Esophagus squamous epithelium (tissue), 5 donors: ENCODE measurements around the gene ACTL7A. TPM values are rescaled to one million over a fixed set of nuclear protein-coding genes. Genes with fewer than 3 reads are reported as not detected.

Source experiments
- DNase-seq: peaks from one replicate; lab custom pipeline; 2025; lab: John Stamatoyannopoulos, UW
- H3K27ac ChIP-seq, 4 donors: fragments of 200-600 bp; sonication (generic); one replicate each; pipeline ENCODE4 v1.5.1; 2016 to 2019; ENCODE audit warnings: mild to moderate bottlenecking in 1 of 4
- H3K27me3 ChIP-seq, 4 donors: fragments of 200-600 bp; sonication (generic); 1 replicate in 3 of 4; 2 replicates in 1 of 4; pipeline versions ENCODE4 v1.5.1 to v1.6.0; 2017 to 2021; ENCODE audit warnings: antibody characterized with exemption in 1 of 4
- H3K36me3 ChIP-seq, 3 donors: fragments of 200-600 bp; sonication (generic); one replicate each; pipeline ENCODE4 v1.5.1; 2016 to 2019
- H3K4me1 ChIP-seq, 3 donors: fragments of 200-600 bp; sonication (generic); one replicate each; pipeline ENCODE4 v1.5.1; 2017 to 2019
- H3K4me3 ChIP-seq, 4 donors: fragments of 200-600 bp; sonication (generic); 1 replicate in 3 of 4; 2 replicates in 1 of 4; pipeline ENCODE4 v1.5.1; 2016 to 2019; ENCODE audit warnings: mild to moderate bottlenecking in 2 of 4, moderate library complexity in 1 of 4
- H3K9me3 ChIP-seq, 3 donors: fragments of 200-600 bp; sonication (generic); one replicate each; pipeline ENCODE4 v1.5.1; 2016 to 2019
- CTCF ChIP-seq, 6 experiments: fragments of 450-650 bp in 4 of 6; fragments of 200-600 bp in 2 of 6; sonication (generic) in 2 of 6; IDR thresholded peaks; one replicate each; pipeline ENCODE4 v1.5.1; 2016 to 2019; ENCODE audit warnings: antibody characterized with exemption in 6 of 6, mild to moderate bottlenecking in 4 of 6, moderate library complexity in 4 of 6
- POLR2A ChIP-seq, 4 donors: fragments of 450-650 bp; IDR thresholded peaks; one replicate each; pipeline ENCODE4 v1.6.1; 2017; ENCODE audit warnings: antibody characterized with exemption in 4 of 4, mild to moderate bottlenecking in 4 of 4, moderate library complexity in 3 of 4
- WGBS, 2 donors: methylation state at CpG; one replicate each; pipeline ENCODE4 v1.1.5; 2018; 5-methylcytosine and 5-hydroxymethylcytosine counted together
- intact Hi-C: fragments of 100-400 bp; cut with DNase I; formaldehyde crosslinking; loops from one replicate; pipeline ENCODE4 v1.15.0; 2022
- total RNA-seq, 4 donors: library from RNA; depleted of rRNA; stranded (reverse); fragments of >200 nt; gene quantifications; one replicate each; pipeline ENCODE4 v1.1.0, GENCODE V29; 2016
- donor health status: DM: yes; HTN: yes; CAD: no.

ACTL7A gene
- total RNA-seq, 4 donors from 2014 or later, result not detected

DNA sequence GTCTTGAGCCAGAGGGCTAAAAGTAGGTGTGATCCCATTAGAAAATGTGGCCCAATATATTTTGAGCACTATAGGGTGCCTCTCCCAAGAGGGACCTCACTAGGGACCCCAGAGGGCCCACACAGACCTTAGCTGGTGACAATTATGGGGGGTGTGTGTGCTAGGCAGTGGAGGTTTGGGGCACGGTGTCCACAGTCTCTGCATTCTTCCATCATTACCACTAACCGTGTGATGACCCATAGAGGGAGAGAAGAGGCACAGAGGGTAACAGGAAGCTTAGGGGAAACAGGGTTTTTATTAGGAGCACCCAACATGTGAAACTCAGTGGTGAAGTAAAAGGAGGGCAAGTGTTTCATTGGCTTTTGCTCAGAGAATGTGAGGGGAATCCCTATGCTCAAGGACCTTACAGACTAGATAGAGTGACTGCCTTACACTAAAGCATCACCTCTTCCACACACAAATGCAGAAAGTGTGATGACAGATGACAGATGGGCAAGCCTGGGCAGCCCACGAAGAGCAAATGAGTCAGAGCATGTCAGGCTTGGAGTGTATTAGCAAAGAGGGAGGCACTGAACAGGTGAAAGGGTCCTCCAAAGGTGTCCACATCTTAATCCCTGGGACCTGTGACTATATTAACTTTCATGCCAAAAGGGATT is 2.5 kb upstream of the ACTL7A start:
- no peak for DNase-seq
- no peak overlapping the region for H3K27ac ChIP-seq
- H3K36me3 ChIP-seq, result no peaks in the 10 kb centered on the region
- 42 to 65% methylated on average over 3 of the region's 3 CpGs for WGBS, 2 donors
- intact Hi-C loops, result no loop called here
- H3K4me1 ChIP-seq, result peaks cover 0 to 10% (median 0%) of the 10 kb centered on the region in 3 donors
- TF ChIP-seq CTCF (IDR thresholded peaks at IDR 0.05) (no peak), POLR2A (IDR thresholded peaks at IDR 0.05) (no peak)
- H3K27me3 ChIP-seq, result no peaks in the 10 kb centered on the region
- H3K9me3 ChIP-seq, result no peaks in the 10 kb centered on the region
- no peak overlapping the region for H3K4me3 ChIP-seq

DNA sequence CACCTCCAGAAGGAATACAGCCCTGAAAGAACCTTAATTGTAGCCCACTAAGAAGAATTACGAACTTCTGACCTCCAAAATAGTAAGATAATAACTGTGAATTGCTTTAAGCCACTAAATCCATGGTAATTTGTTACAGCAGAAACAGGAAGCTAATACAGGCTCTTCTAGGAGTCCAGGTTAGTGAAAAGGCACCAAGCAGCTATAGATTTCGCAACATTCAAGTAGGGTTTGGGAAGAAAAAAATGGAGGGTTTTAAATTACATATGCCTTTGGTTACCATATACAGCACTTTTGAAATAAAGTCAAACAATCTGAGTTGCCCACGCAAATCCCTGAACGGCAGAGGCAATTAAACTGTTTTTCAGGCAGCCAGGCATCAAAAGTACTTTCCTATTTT is 1.7 kb upstream of the ACTL7A start:
- Histone ChIP-seq H3K27me3 (no peaks in the 10 kb centered on the region), H3K4me3 (no peak overlapping the region), H3K27ac (no peak overlapping the region), H3K9me3 (no peaks in the 10 kb centered on the region), H3K4me1 (peaks cover 0 to 10% (median 0%) of the 10 kb centered on the region in 3 donors), H3K36me3 (no peaks in the 10 kb centered on the region)
- no peak for TF ChIP-seq POLR2A (IDR thresholded peaks at IDR 0.05)
- TF ChIP-seq CTCF (IDR thresholded peaks at IDR 0.05), result no peak
- DNase-seq, result no peak
- intact Hi-C loops, result no loop called here
- WGBS, 2 donors, result 72 to 82% methylated on average over 4 of the region's 4 CpGs

DNA sequence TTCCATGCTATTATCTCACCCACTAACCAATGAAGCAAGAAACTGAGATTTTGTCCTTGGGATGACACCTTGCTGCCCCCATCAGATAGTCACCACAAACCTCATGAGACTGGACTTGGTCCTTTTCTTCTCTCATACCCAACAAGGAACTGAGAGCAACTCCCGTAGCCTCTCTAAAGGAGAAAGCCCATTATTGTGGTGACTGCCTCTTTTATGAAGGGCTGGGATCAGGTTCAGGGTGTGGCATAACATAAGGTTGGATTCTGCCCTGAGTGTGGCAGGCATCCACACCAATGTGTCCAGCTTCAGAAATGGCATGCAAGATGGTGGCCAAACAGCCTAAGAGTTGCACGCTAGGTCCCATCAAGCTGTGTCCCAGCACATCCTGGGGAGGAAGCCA is 1.3 kb upstream of the ACTL7A start:
- Histone ChIP-seq H3K4me3 (no peak overlapping the region), H3K27me3 (no peaks in the 10 kb centered on the region), H3K36me3 (no peaks in the 10 kb centered on the region), H3K4me1 (peaks cover 0 to 10% (median 0%) of the 10 kb centered on the region in 3 donors), H3K9me3 (no peaks in the 10 kb centered on the region), H3K27ac (no peak overlapping the region)
- 33 to 83% methylated on average over 1 to 2 of the region's 2 CpGs for WGBS, 2 donors
- intact Hi-C loops, result no loop called here
- no peak for DNase-seq
- TF ChIP-seq POLR2A (IDR thresholded peaks at IDR 0.05) (no peak), CTCF (IDR thresholded peaks at IDR 0.05) (no peak)

DNA sequence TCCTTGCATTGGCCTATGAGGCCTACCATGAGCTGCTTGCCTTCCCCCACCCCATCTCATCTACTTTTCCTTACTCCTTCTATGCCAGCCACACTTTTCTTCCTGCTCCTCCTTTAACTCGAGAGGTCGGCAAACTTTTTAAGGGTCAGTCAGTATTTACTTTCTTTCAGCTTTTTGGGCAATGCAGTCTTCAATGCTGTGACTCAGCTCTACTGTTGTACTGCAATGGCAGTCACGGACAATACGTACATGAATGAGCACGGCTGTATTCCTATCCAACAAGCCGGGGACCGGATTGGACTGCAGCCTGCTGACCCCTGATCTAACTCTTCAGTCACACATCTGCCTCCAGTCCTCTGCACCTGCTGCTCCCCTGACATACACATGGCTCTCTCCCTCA is 602 bp upstream of the ACTL7A start:
- DNase-seq, result no peak
- Histone ChIP-seq H3K9me3 (no peaks in the 10 kb centered on the region), H3K27ac (no peak overlapping the region), H3K4me1 (peaks cover 0 to 10% (median 0%) of the 10 kb centered on the region in 3 donors), H3K27me3 (no peaks in the 10 kb centered on the region), H3K4me3 (no peak overlapping the region), H3K36me3 (no peaks in the 10 kb centered on the region)
- intact Hi-C loops, result no loop called here
- WGBS, 2 donors, result 81 to 84% methylated on average over 4 to 7 of the region's 7 CpGs
- no peak for TF ChIP-seq POLR2A (IDR thresholded peaks at IDR 0.05)

DNA sequence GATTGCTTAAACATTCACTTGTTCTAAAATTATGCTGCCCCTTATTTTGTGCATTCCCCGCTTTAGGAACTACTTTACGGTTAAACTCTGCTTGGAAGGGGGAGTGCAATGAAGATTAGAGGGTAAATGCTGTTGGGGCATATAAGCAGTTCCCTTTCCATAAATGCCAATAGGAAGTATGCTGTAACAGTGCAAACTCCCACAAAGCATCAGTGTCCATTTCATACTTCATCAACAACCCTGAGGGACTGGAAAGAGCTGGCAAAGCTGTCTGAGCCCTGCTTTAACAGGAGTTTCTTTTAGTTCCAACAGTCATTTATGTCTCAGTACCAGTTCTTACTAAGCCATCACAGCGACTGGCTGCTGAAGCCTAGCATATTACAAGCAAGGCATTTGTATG is 1.8 kb downstream of the ACTL7A start:
- WGBS, 2 donors, result 81 to 90% methylated on average over 3 of the region's 3 CpGs
- H3K27me3 ChIP-seq, result no peaks in the 10 kb centered on the region
- no peak overlapping the region for H3K4me3 ChIP-seq
- TF ChIP-seq POLR2A (IDR thresholded peaks at IDR 0.05) (no peak), CTCF (IDR thresholded peaks at IDR 0.05) (no peak)
- H3K27ac ChIP-seq, result no peak overlapping the region
- H3K4me1 ChIP-seq, result peaks cover 0 to 10% (median 0%) of the 10 kb centered on the region in 3 donors
- no peak for DNase-seq
- H3K36me3 ChIP-seq, result peaks cover 0 to 14% (median 0%) of the 10 kb centered on the region in 3 donors
- intact Hi-C loops, result no loop called here
- no peaks in the 10 kb centered on the region for H3K9me3 ChIP-seq
